ENCODE results near the gene MRPL57.
A peak's percentile ranks its signal among the peaks of the same experiment; 100 is the strongest.
"Not testable (repeated sequence)": the region's sequence is repeated elsewhere in the genome, so short reads cannot be mapped to it uniquely, and the experiment has no call there.

Gene MRPL57

GRCh38 chr13:21176215-21176981 lies at the start of gene MRPL57, which contains the start of gene SKA3:
TSS of gene MRPL57 (plus strand) at chr13:21176658. CDS start at chr13:21176917, 259 bp downstream.
TSS of gene SKA3 (minus strand) at chr13:21176552. CDS start at chr13:21176477, 75 bp downstream.
- DNase-seq: peak; percentile 94

- no peak for DNase-seq
Measured at GRCh38 chr13:21130116-21130515, 46.3 kb upstream of the MRPL57 start.

- no peak for DNase-seq
Measured at GRCh38 chr13:21133077-21133476, 43.4 kb upstream of the MRPL57 start.

- no peak for DNase-seq
Measured at GRCh38 chr13:21134475-21134874, 42.0 kb upstream of the MRPL57 start.

- DNase-seq: not testable (repeated sequence)
Measured at GRCh38 chr13:21135833-21136232, 40.6 kb upstream of the MRPL57 start.

- no peak for DNase-seq
Measured at GRCh38 chr13:21137696-21138095, 38.8 kb upstream of the MRPL57 start.

GRCh38 chr13:21138561-21138960 lies 37.9 kb upstream of the MRPL57 start:
- DNase-seq: no peak

GRCh38 chr13:21139374-21139773 lies 37.1 kb upstream of the MRPL57 start:
- no peak for DNase-seq

- no peak for DNase-seq
Measured at GRCh38 chr13:21142766-21143165, 33.7 kb upstream of the MRPL57 start.

GRCh38 chr13:21147827-21148226 lies 28.6 kb upstream of the MRPL57 start:
- DNase-seq: no peak

- DNase-seq: no peak
Measured at GRCh38 chr13:21148557-21149258, 27.8 kb upstream of the MRPL57 start.

GRCh38 chr13:21149568-21149967 lies 26.9 kb upstream of the MRPL57 start:
- no peak for DNase-seq

GRCh38 chr13:21150013-21150412 lies 26.4 kb upstream of the MRPL57 start:
- no peak for DNase-seq

GRCh38 chr13:21152251-21152899 lies 24.1 kb upstream of the MRPL57 start:
- DNase-seq: no peak

GRCh38 chr13:21164631-21165030 lies 11.8 kb upstream of the MRPL57 start:
- DNase-seq: no peak

- not testable (repeated sequence) for DNase-seq
Measured at GRCh38 chr13:21165606-21166005, 10.9 kb upstream of the MRPL57 start.

- no peak for DNase-seq
Measured at GRCh38 chr13:21171420-21171819, 5.0 kb upstream of the MRPL57 start.

GRCh38 chr13:21173767-21174166 lies 2.7 kb upstream of the MRPL57 start:
- not testable (repeated sequence) for DNase-seq

- DNase-seq: no peak
Measured at GRCh38 chr13:21175656-21176214, 723 bp upstream of the MRPL57 start.

GRCh38 chr13:21176982-21177284 lies 475 bp downstream of the MRPL57 start:
- DNase-seq: no peak

- no peak for DNase-seq
Measured at GRCh38 chr13:21181671-21182070, 5.2 kb downstream of the MRPL57 start.

- DNase-seq: not testable (repeated sequence)
Measured at GRCh38 chr13:21186410-21186809, 10.0 kb downstream of the MRPL57 start.

GRCh38 chr13:21194756-21195155 lies 18.3 kb downstream of the MRPL57 start:
- DNase-seq: not testable (repeated sequence)

Data from CD4-positive, alpha-beta T cell treated with Interleukin-12 subunit alpha and Interleukin-12 subunit beta, for 1 hour (primary cell).